Keratinocyte (primary cell): Measurements from ENCODE around the gene RGPD5. TPM values are rescaled to one million over a fixed set of nuclear protein-coding genes. Genes with fewer than 3 reads are reported as not detected.
"Not testable (repeated sequence)": the region's sequence is repeated elsewhere in the genome, so short reads cannot be mapped to it uniquely, and the experiment has no call there.

Experiments used
- DNase-seq: peaks from one replicate; pipeline ENCODE4 v3.0.0-alpha.2; 2011; ENCODE audit warnings: low read depth, missing footprints, low spot score
- FAIRE-seq: peaks from 2 replicates; lab custom pipeline; 2011; peaks lifted over from hg19 to GRCh38; lab: Jason Lieb, UNC
- H2AFZ ChIP-seq: 2 replicates; pipeline ENCODE4 v1.6.0; 2012; ENCODE audit warnings: low read length, control low read depth, inconsistent platforms; ENCODE audit not compliant: control insufficient read depth
- H3K27ac ChIP-seq: 2 replicates; pipeline ENCODE4 v1.5.1; 2011; ENCODE audit warnings: low read length; ENCODE audit not compliant: control insufficient read depth, insufficient read depth
- H3K27me3 ChIP-seq: 3 replicates; pipeline ENCODE4 v1.6.0; 2011; ENCODE audit warnings: low read length; ENCODE audit not compliant: control insufficient read depth, insufficient read depth; ENCODE audit errors: extremely low read depth
- H3K36me3 ChIP-seq, 2 experiments: 2 replicates in 1 of 2; 3 replicates in 1 of 2; pipeline ENCODE4 v1.5.1; 2011; ENCODE audit warnings: low read length in 2 of 2, mild to moderate bottlenecking in 1 of 2; ENCODE audit not compliant: control insufficient read depth in 2 of 2, insufficient read depth in 2 of 2; ENCODE audit errors: extremely low read depth in 1 of 2
- H3K4me1 ChIP-seq: 3 replicates; pipeline ENCODE4 v1.5.1; 2011; ENCODE audit warnings: low read length; ENCODE audit not compliant: control insufficient read depth, insufficient read depth; ENCODE audit errors: extremely low read depth
- H3K4me2 ChIP-seq: 3 replicates; pipeline ENCODE4 v1.6.0; 2011; ENCODE audit warnings: low read depth, low read length; ENCODE audit not compliant: control insufficient read depth, insufficient read depth; ENCODE audit errors: extremely low read depth
- H3K4me3 ChIP-seq, 3 experiments: fragments of 200-600 bp in 1 of 3; sonication (generic) in 1 of 3; 2 replicates in 2 of 3; 3 replicates in 1 of 3; pipeline ENCODE4 v1.5.1; 2011 to 2016; ENCODE audit warnings: low read length in 3 of 3, mild to moderate bottlenecking in 3 of 3, control low read depth in 2 of 3, inconsistent platforms in 1 of 3, low read depth in 1 of 3, mixed read lengths in 1 of 3, mixed run types in 1 of 3, moderate library complexity in 1 of 3; ENCODE audit not compliant: control insufficient read depth in 2 of 3, insufficient read depth in 2 of 3; ENCODE audit errors: extremely low read depth in 1 of 3
- H3K79me2 ChIP-seq: 2 replicates; pipeline ENCODE4 v1.6.0; 2012; ENCODE audit warnings: low read length; ENCODE audit not compliant: control insufficient read depth, insufficient read depth
- H3K9ac ChIP-seq: 3 replicates; pipeline ENCODE4 v1.6.0; 2011; ENCODE audit warnings: low read length; ENCODE audit not compliant: control insufficient read depth, insufficient read depth; ENCODE audit errors: extremely low read depth
- H3K9me1 ChIP-seq: 3 replicates; pipeline ENCODE4 v1.6.0; 2011; ENCODE audit warnings: low read length; ENCODE audit not compliant: control insufficient read depth, insufficient read depth; ENCODE audit errors: extremely low read depth
- H3K9me3 ChIP-seq: 2 replicates; pipeline ENCODE4 v1.5.1; 2012; ENCODE audit warnings: low read depth, low read length; ENCODE audit not compliant: control insufficient read depth
- H4K20me1 ChIP-seq: 3 replicates; pipeline ENCODE4 v1.6.0; 2011; ENCODE audit warnings: low read length; ENCODE audit not compliant: control insufficient read depth, insufficient read depth; ENCODE audit errors: extremely low read depth
- dilution Hi-C: fragments of 300-500 bp; cut with MboI; formaldehyde crosslinking; loops from one replicate; pipeline ENCODE4 v1.7.0; 2020; ENCODE audit warnings: low sequenced_read_pairs; ENCODE audit not compliant: extremely low pct_ligation_motif_present
- polyA plus RNA-seq, 5 experiments: library from polyadenylated mRNA; depleted of rRNA in 3 of 5; stranded (reverse) in 3 of 5; stranded (forward) in 1 of 5; unstranded in 1 of 5; fragments of >200 nt; gene quantifications; 1 replicate in 1 of 5; 2 replicates in 3 of 5; 3 replicates in 1 of 5; pipeline versions ENCODE4 v1.2.1 to v1.2.3, GENCODE V29; 2011 to 2012; ENCODE audit warnings: missing spikeins in 2 of 5, low read depth in 1 of 5, low replicate concordance in 1 of 5

The RGPD5 gene
- polyA plus RNA-seq, 1 donor (not counting 4 experiments of a cell fraction or from before 2014, with no cell fraction given) = 8.8 TPM

DNA sequence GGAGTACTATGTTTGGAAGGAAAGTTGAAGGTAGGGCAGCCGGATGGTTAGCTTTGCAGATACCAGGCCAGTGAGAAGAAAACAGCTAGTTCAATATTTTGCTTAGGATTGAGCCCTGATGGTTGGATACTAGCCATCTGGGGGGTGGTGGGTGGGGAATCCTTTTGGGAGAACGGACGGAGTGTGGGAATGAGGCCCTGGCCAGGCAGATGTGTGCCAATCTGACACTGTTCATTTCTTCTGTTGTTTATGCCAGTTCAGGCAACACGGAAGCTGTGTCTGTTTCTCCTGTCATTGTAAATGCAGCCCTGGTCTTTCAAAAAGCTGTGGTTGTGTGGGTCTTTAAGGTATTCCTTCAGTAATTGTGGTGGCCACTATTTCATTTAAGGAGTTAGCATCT lies 96.9 kb downstream of the RGPD5 start:
- H3K79me2 ChIP-seq, dilution Hi-C loops, H3K9me3 ChIP-seq, FAIRE-seq, H3K4me3 ChIP-seq, H3K9ac ChIP-seq, H4K20me1 ChIP-seq, DNase-seq, H3K4me1 ChIP-seq, H3K4me2 ChIP-seq, H3K27ac ChIP-seq, H3K9me1 ChIP-seq, H3K27me3 ChIP-seq, H3K36me3 ChIP-seq, H2AFZ ChIP-seq: not testable (repeated sequence)

DNA sequence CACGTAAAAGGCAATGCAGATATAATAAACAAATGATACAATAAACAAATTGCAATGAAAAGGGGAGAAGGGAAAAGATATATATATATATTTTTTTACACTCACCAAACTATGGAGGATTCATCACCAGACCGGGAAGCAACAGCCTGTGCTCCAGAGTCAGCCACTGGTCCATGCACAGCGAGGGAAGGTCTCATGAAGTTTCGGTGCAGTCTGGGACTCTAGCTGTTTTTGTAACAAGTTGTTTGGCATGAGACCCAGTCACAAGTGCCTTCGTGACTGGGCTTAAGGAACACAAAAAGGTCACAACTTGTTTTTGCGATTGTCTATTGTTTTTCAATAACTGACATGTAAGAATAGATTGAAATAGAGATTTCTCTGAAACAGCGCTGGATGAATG lies 99.6 kb downstream of the RGPD5 start:
- not testable (repeated sequence) for FAIRE-seq, H4K20me1 ChIP-seq

DNA sequence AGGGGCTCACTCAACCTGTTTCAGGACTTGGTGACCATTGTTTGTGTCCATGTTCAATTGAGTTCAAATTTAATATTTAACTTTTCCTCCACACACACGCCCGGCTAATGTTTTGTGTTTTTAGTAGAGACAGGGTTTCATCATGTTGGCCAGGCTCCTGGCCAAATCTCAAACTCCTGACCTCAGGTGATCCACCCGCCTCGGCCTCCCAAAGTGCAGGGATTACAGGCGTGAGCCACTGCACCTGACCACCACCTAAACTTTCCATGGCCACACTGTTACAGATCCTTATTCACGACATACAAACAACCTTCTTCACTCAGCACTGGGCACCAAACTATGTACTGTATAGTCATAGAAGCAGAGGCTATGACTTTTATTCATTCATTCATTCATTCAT lies 100.0 kb downstream of the RGPD5 start:
- H2AFZ ChIP-seq, H3K9me1 ChIP-seq, H3K9ac ChIP-seq, H3K36me3 ChIP-seq, dilution Hi-C loops, H3K4me2 ChIP-seq, H3K9me3 ChIP-seq, FAIRE-seq, DNase-seq, H3K4me1 ChIP-seq, H3K27me3 ChIP-seq, H3K4me3 ChIP-seq, H4K20me1 ChIP-seq, H3K27ac ChIP-seq, H3K79me2 ChIP-seq: not testable (repeated sequence)

More for the DNA sequence above, 99.6 kb downstream of the RGPD5 start:
- H3K4me2 ChIP-seq, H3K9me1 ChIP-seq, H3K9me3 ChIP-seq, H3K4me3 ChIP-seq, dilution Hi-C loops, H3K9ac ChIP-seq, H2AFZ ChIP-seq, H3K4me1 ChIP-seq, H3K79me2 ChIP-seq, H3K27me3 ChIP-seq, DNase-seq, H3K36me3 ChIP-seq, H3K27ac ChIP-seq: not testable (repeated sequence)

DNA sequence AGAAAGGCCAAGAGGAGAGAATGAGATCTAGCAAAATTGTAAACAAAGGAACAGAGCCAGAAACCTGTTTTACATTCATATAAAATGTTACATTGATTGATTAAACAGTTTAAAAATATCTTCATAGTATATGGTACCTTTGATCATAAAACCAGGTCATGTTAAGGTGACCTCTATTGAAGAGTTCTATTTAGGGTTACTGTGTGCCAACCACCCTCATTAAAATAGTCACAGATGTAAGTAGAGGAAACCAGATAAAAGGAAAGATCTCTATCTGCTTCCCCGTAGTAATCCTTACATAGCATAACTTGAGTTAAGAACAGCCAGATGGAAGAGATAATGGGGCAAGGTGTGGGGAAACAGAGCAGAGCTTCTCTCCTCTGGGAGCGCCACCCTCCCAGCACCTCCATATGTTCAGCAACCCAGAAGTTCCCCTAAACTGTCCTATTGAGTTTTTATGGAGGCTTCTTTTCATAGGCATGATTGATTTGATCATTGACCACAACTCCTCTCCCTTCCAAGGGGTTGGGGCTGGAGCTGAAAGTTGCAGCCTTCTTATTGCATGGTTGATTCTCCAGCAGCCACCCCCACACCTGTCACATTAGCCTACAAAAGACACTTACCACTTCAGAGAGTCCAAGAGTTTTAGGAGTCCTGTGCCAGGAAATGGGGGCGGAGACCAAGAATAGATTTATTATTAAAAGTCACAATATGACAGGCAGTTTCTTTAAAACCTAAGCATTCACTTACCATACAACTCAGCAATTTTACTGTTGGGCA lies 101.2 kb downstream of the RGPD5 start:
- H3K4me1 ChIP-seq, H3K36me3 ChIP-seq, H3K27me3 ChIP-seq, H3K27ac ChIP-seq, H2AFZ ChIP-seq, dilution Hi-C loops, H4K20me1 ChIP-seq, H3K79me2 ChIP-seq, DNase-seq, H3K4me2 ChIP-seq, H3K9ac ChIP-seq, H3K4me3 ChIP-seq, H3K9me1 ChIP-seq, FAIRE-seq, H3K9me3 ChIP-seq: not testable (repeated sequence)

DNA sequence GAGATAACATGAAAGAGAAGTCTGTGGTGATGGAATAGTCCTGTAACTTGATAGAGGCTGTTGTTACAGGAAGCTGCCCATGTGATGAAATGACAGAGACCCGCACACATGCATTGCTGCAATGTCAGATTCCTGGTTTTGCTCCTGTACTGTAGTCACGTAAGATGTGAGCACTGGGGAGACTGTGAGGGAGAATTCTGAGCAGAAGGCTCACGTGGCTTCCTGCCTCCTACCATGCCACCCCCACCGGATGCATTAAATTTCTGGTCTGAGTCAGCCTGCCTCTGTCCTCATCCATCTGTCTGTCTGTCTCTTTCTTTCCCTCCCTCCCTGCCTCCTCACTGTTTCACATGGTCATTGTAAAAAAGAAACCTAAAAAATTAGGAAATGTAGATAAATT lies 102.1 kb downstream of the RGPD5 start:
- H3K9me1 ChIP-seq, H3K4me1 ChIP-seq, H3K36me3 ChIP-seq, H3K9ac ChIP-seq, dilution Hi-C loops, H4K20me1 ChIP-seq, FAIRE-seq, H3K4me3 ChIP-seq, DNase-seq, H3K27ac ChIP-seq, H3K4me2 ChIP-seq, H3K27me3 ChIP-seq, H2AFZ ChIP-seq, H3K9me3 ChIP-seq, H3K79me2 ChIP-seq: not testable (repeated sequence)
